Fibroblast of pulmonary artery (primary cell): ENCODE measurements around the gene HNF4A.

ENCODE experiments used
- DNase-seq: peaks from one replicate; pipeline ENCODE4 v3.0.0-alpha.2; 2010; ENCODE audit warnings: low read depth
- H3K4me3 ChIP-seq: replicated peaks from 2 replicates; pipeline ENCODE4 v1.5.1; 2011; ENCODE audit warnings: low read depth, mild to moderate bottlenecking, control low read depth, low read length, moderate library complexity
- CTCF ChIP-seq: IDR thresholded peaks from 2 replicates; pipeline ENCODE4 v1.5.1; 2011; ENCODE audit warnings: mild to moderate bottlenecking, control low read depth, low read length, inconsistent platforms; ENCODE audit errors: missing control alignments

The HNF4A gene

GRCh38 chr20:44364780-44365179 lies 9.3 kb downstream of the HNF4A start:
- no peak for TF ChIP-seq CTCF
- H3K4me3 ChIP-seq = no peak overlapping the region
- DNase-seq = no peak

DNA sequence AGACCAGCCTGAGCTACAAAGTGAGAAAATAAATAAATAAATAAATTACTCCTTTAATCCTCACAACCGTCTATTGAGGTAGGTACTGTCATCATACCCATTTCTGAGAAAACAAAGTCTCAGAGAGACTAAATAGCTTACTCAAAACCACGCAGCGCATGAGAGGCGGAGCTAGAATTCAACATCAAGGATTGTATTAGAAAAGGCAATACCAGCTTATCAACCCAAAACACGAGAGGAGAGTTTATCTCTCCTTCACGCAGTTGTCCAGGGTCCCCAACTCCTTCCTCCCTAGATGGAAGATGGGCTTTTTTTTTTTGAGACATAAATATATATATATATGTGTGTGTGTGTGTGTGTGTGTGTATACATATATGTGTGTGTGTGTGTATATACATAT lies 12.2 kb downstream of the HNF4A start:
- DNase-seq = no peak
- no peak overlapping the region for H3K4me3 ChIP-seq
- TF ChIP-seq CTCF = no peak

GRCh38 chr20:44370639-44371218 lies 15.2 kb downstream of the HNF4A start:
- no peak for DNase-seq
- TF ChIP-seq CTCF = no peak
- no peak overlapping the region for H3K4me3 ChIP-seq

- no peak for DNase-seq
- no peak for TF ChIP-seq CTCF
- no peak overlapping the region for H3K4me3 ChIP-seq
Observed at GRCh38 chr20:44382641-44383040, 27.1 kb downstream of the HNF4A start.

DNA sequence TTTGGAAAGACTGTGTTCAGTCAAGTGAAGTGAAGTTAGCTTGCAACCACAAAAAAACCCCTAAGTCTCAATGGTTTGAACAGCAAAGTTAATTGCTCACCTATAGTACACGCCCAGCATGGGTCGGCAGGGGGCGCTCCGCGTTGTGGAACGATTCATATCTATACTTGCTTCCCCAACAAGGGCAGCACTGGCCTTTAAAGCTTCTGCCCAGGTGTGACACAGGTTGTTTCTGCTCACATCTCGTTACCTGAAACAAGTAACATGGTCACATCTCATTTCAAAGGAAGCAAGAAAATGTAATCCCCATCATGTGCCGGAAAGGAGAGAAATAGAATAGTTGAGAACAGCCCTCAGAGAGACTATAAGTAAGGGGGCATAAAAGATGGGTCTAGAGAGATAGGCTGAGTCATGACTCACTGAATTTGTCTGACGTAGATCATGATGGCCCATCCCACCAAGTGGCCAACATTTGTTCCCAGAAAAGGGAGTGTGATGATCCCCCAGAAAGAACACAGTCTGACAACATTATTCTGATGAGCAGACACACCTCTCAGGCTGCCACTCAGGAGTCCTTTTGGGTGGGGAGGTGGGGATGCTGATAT lies 29.0 kb downstream of the HNF4A start:
- peak; percentile 65 for DNase-seq
- peak; percentile 96 for TF ChIP-seq CTCF

DNA sequence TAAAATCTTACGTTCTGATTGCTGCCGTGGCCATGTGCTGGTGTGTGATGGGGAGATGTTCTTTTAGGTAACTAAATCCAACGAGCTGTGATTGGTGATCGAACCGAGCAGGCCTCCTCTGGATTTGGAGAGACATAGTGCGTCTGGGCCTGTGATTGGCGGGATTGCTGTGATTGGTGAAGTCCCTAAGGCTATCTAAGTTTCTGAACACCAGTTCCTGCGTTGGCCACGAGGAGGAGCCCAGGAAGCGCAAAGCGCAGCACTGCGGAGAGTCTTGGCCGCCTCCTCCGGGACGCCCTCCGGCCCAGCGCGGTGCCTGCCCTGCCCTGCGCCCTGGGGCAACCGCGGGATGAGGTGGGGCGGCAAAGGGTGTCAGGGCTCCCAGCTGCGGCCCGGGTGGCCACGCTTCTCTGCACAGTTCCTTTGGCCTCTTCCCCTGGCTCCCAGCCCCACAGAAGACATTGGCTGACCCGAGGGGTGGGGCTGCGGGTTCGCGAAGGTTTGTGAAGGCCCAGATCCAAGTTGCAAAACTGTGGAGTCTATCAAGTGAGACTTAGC lies 33.0 kb downstream of the HNF4A start:
- peak; percentile 75 for DNase-seq
- TF ChIP-seq CTCF = peak; percentile 79
- H3K4me3 ChIP-seq = no peak overlapping the region

More for the DNA sequence above, 29.0 kb downstream of the HNF4A start:
- H3K4me3 ChIP-seq = no peak overlapping the region

DNA sequence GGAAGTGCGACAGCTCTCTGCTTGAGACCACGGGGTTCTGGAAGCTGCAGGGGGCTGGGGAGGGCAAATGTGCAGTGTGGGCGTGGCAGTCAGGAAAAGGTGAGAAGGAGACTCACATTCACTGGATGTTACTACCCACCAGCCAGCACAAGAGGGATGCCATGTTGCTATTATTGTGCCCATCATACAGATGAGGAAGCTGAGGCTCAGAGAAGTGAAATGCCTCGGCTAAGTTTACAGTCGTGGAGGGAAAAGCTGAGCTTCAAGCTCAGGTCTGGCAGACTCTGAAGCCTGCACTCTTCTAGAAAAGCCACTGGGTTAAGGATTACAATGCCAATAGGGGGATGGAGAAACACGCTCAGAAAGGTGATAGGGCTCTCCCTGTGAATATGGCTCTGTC lies 34.4 kb downstream of the HNF4A start:
- H3K4me3 ChIP-seq = no peak overlapping the region
- TF ChIP-seq CTCF = no peak
- no peak for DNase-seq
